Liver (tissue), 3 donors: ENCODE data around the gene MTO1.

ENCODE experiments used
- EGR1 ChIP-seq, 2 donors: IDR thresholded peaks; 2 replicates each; pipeline ENCODE4 v1.6.1; 2016 to 2018; ENCODE audit warnings: antibody characterized with exemption in 2 of 2, low read depth in 2 of 2
- TF ChIP-seq, protein P1 (sequence below): fragments of 150-350 bp; IDR thresholded peaks from 2 replicates; pipeline ENCODE4 v1.5.1; 2017; ENCODE audit warnings: improper control_type of control experiment, low read depth, low read length; ENCODE audit not compliant: missing input control
- donor health status: healthy.
- donor health status: healthy.

DNA sequence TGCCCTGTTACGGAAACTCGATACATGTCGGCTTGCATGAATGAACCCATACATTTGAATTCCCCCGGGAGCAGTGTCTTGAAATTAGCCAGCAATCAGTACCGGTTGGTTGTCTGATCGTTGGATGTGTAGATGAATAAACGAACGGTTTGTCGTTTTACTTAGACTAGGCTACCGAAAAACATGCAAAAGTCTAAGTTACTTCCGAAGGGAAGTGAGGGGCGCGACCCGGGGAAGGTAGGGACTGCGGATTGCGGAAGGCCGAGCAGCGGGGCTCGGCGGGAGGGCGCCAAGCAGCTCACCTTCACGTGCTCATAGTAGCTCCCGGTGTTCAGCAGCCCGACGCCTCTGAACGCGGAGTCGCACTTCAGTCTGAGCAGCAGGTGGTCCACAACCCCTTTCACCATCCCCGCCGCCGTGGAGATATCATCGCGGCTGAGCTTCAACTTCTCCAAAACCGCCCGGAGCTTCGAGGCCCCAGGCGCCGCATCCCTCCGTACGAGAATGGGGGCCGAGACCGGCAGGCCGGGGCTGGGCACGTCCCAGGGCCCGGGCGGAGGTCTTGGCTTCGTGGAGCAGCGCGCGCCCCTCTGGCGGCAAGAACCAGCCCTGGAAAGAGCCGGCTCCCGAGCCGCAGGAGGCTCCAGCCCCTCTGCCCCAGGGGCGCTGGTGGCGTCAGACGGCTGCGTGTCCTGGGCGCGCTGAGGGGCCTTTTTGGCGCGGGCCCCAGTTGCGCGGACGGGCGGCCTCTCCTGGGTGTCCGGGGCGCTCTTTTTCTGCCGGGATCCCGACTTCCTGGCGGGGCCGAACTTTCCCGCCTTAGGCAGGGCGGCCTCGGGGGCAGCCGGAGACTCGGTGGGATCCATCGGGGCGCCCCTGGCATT lies 10.1 kb upstream of the MTO1 start:
- TF ChIP-seq EGR1 (IDR thresholded peaks at IDR 0.05; ENCODE audit: low read depth in 2 of 2): no peak
- TF ChIP-seq, protein P1, sequence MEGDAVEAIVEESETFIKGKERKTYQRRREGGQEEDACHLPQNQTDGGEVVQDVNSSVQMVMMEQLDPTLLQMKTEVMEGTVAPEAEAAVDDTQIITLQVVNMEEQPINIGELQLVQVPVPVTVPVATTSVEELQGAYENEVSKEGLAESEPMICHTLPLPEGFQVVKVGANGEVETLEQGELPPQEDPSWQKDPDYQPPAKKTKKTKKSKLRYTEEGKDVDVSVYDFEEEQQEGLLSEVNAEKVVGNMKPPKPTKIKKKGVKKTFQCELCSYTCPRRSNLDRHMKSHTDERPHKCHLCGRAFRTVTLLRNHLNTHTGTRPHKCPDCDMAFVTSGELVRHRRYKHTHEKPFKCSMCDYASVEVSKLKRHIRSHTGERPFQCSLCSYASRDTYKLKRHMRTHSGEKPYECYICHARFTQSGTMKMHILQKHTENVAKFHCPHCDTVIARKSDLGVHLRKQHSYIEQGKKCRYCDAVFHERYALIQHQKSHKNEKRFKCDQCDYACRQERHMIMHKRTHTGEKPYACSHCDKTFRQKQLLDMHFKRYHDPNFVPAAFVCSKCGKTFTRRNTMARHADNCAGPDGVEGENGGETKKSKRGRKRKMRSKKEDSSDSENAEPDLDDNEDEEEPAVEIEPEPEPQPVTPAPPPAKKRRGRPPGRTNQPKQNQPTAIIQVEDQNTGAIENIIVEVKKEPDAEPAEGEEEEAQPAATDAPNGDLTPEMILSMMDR: no peak
